ENCODE results near the gene SLC6A1. TPM values are rescaled to one million over a fixed set of nuclear protein-coding genes. Genes with fewer than 3 reads are reported as not detected.
A peak's percentile ranks its signal among the peaks of the same experiment; 100 is the strongest.

SLC6A1 gene
- polyA plus RNA-seq, 1 donor from 2014 or later: not detected

- no peaks in the 10 kb centered on the region for H3K4me1 Mint-ChIP-seq
- H3K27ac Mint-ChIP-seq: no peak overlapping the region
- no peak overlapping the region for H3K4me3 Mint-ChIP-seq
- peaks cover 2 to 4% (median 2%) of the 10 kb centered on the region in 3 donors for H3K9me3 Mint-ChIP-seq
- peaks cover 22% of the 10 kb centered on the region for H3K27me3 Mint-ChIP-seq
- H3K36me3 Mint-ChIP-seq: peaks cover 1% of the 10 kb centered on the region
Measured at GRCh38 chr3:10977892-10978510, 14.5 kb upstream of the SLC6A1 start.

GRCh38 chr3:10978956-10979355, 13.6 kb upstream of the SLC6A1 start:
- Mint-ChIP-seq H3K36me3 (peaks cover 1% of the 10 kb centered on the region), H3K27me3 (peaks cover 24% of the 10 kb centered on the region), H3K4me3 (no peak overlapping the region), H3K4me1 (no peaks in the 10 kb centered on the region), H3K27ac (no peak overlapping the region), H3K9me3 (peaks cover 2 to 4% (median 2%) of the 10 kb centered on the region in 3 donors)

- no peaks in the 10 kb centered on the region for H3K4me1 Mint-ChIP-seq
Measured at GRCh38 chr3:10980312-10980711, 12.2 kb upstream of the SLC6A1 start.

GRCh38 chr3:10981031-10981430, 11.5 kb upstream of the SLC6A1 start:
- H3K4me1 Mint-ChIP-seq: no peaks in the 10 kb centered on the region

More at GRCh38 chr3:10980312-10980711, 12.2 kb upstream of the SLC6A1 start:
- H3K36me3 Mint-ChIP-seq: peaks cover 1% of the 10 kb centered on the region
- no peak overlapping the region for H3K4me3 Mint-ChIP-seq
- peaks cover 2 to 4% (median 2%) of the 10 kb centered on the region in 3 donors for H3K9me3 Mint-ChIP-seq
- H3K27ac Mint-ChIP-seq: no peak overlapping the region
- peaks cover 20% of the 10 kb centered on the region for H3K27me3 Mint-ChIP-seq

GRCh38 chr3:10981961-10982360, 10.6 kb upstream of the SLC6A1 start:
- Mint-ChIP-seq H3K27ac (no peak overlapping the region), H3K36me3 (peaks cover 1% of the 10 kb centered on the region), H3K27me3 (peaks cover 22% of the 10 kb centered on the region), H3K4me1 (no peaks in the 10 kb centered on the region), H3K9me3 (peaks cover 0 to 4% (median 2%) of the 10 kb centered on the region in 3 donors), H3K4me3 (no peak overlapping the region)

More at GRCh38 chr3:10981031-10981430, 11.5 kb upstream of the SLC6A1 start:
- Mint-ChIP-seq H3K27ac (no peak overlapping the region), H3K27me3 (peaks cover 20% of the 10 kb centered on the region), H3K9me3 (peaks cover 2 to 4% (median 2%) of the 10 kb centered on the region in 3 donors), H3K36me3 (peaks cover 1% of the 10 kb centered on the region), H3K4me3 (no peak overlapping the region)

- peaks cover 1% of the 10 kb centered on the region for H3K36me3 Mint-ChIP-seq
Measured at GRCh38 chr3:10982782-10983181, 9.8 kb upstream of the SLC6A1 start.

GRCh38 chr3:10983219-10983916, 9.2 kb upstream of the SLC6A1 start:
- Mint-ChIP-seq H3K4me1 (no peaks in the 10 kb centered on the region), H3K9me3 (peaks cover 0 to 4% (median 2%) of the 10 kb centered on the region in 3 donors), H3K4me3 (no peak overlapping the region), H3K36me3 (peaks cover 1% of the 10 kb centered on the region), H3K27ac (no peak overlapping the region), H3K27me3 (peaks cover 19% of the 10 kb centered on the region)

More at GRCh38 chr3:10982782-10983181, 9.8 kb upstream of the SLC6A1 start:
- H3K9me3 Mint-ChIP-seq: peaks cover 0 to 4% (median 2%) of the 10 kb centered on the region in 3 donors
- no peak overlapping the region for H3K4me3 Mint-ChIP-seq
- no peak overlapping the region for H3K27ac Mint-ChIP-seq
- peaks cover 22% of the 10 kb centered on the region for H3K27me3 Mint-ChIP-seq
- no peaks in the 10 kb centered on the region for H3K4me1 Mint-ChIP-seq

GRCh38 chr3:10984371-10984896, 8.1 kb upstream of the SLC6A1 start:
- peaks cover 1% of the 10 kb centered on the region for H3K36me3 Mint-ChIP-seq
- no peak overlapping the region for H3K4me3 Mint-ChIP-seq
- no peaks in the 10 kb centered on the region for H3K4me1 Mint-ChIP-seq
- H3K27me3 Mint-ChIP-seq: peaks cover 19% of the 10 kb centered on the region
- H3K9me3 Mint-ChIP-seq: peaks cover 2 to 4% (median 3%) of the 10 kb centered on the region in 3 donors
- no peak overlapping the region for H3K27ac Mint-ChIP-seq

GRCh38 chr3:10985181-10985580, 7.4 kb upstream of the SLC6A1 start:
- H3K27me3 Mint-ChIP-seq: peaks cover 21% of the 10 kb centered on the region
- H3K36me3 Mint-ChIP-seq: peaks cover 1% of the 10 kb centered on the region
- H3K4me3 Mint-ChIP-seq: no peak overlapping the region
- H3K4me1 Mint-ChIP-seq: no peaks in the 10 kb centered on the region
- H3K9me3 Mint-ChIP-seq: peaks cover 2 to 4% (median 3%) of the 10 kb centered on the region in 3 donors
- H3K27ac Mint-ChIP-seq: no peak overlapping the region

- Mint-ChIP-seq H3K27ac (no peak overlapping the region), H3K36me3 (no peaks in the 10 kb centered on the region), H3K27me3 (peaks cover 31% of the 10 kb centered on the region), H3K4me1 (no peaks in the 10 kb centered on the region), H3K4me3 (no peak overlapping the region), H3K9me3 (peaks cover 0 to 10% (median 0%) of the 10 kb centered on the region in 3 donors)
Measured at GRCh38 chr3:10986592-10986991, 6.0 kb upstream of the SLC6A1 start.

GRCh38 chr3:10988001-10988665, 4.4 kb upstream of the SLC6A1 start:
- Mint-ChIP-seq H3K27me3 (peaks cover 32% of the 10 kb centered on the region), H3K4me3 (no peak overlapping the region), H3K36me3 (no peaks in the 10 kb centered on the region), H3K4me1 (peaks cover 0 to 4% (median 0%) of the 10 kb centered on the region in 3 donors), H3K27ac (peak overlapping the region in 1 of 3 donors; percentile 36), H3K9me3 (peaks cover 0 to 10% (median 0%) of the 10 kb centered on the region in 3 donors)

GRCh38 chr3:10988991-10989484, 3.5 kb upstream of the SLC6A1 start:
- H3K27me3 Mint-ChIP-seq: peaks cover 37% of the 10 kb centered on the region
- no peak overlapping the region for H3K27ac Mint-ChIP-seq
- H3K4me3 Mint-ChIP-seq: no peak overlapping the region
- H3K4me1 Mint-ChIP-seq: peaks cover 0 to 4% (median 2%) of the 10 kb centered on the region in 3 donors
- peaks cover 0 to 10% (median 0%) of the 10 kb centered on the region in 3 donors for H3K9me3 Mint-ChIP-seq
- H3K36me3 Mint-ChIP-seq: no peaks in the 10 kb centered on the region

- H3K4me3 Mint-ChIP-seq: peak overlapping the region in 1 of 4 donors; percentile 30
- H3K36me3 Mint-ChIP-seq: no peaks in the 10 kb centered on the region
- peaks cover 0 to 4% (median 2%) of the 10 kb centered on the region in 3 donors for H3K4me1 Mint-ChIP-seq
- peak overlapping the region in 1 of 3 donors; percentile 50 for H3K27ac Mint-ChIP-seq
- H3K27me3 Mint-ChIP-seq: peaks cover 52% of the 10 kb centered on the region
- H3K9me3 Mint-ChIP-seq: peaks cover 0 to 10% (median 0%) of the 10 kb centered on the region in 3 donors
Measured at GRCh38 chr3:10992943-10993728, 588 bp downstream of the SLC6A1 start.

- no peaks in the 10 kb centered on the region for H3K36me3 Mint-ChIP-seq
- peaks cover 0 to 4% (median 2%) of the 10 kb centered on the region in 3 donors for H3K4me1 Mint-ChIP-seq
- peaks cover 52% of the 10 kb centered on the region for H3K27me3 Mint-ChIP-seq
- peak overlapping the region in 1 of 3 donors; percentile 50 for H3K27ac Mint-ChIP-seq
- H3K9me3 Mint-ChIP-seq: peaks cover 0 to 10% (median 0%) of the 10 kb centered on the region in 3 donors
- peak overlapping the region in 1 of 4 donors; percentile 30 for H3K4me3 Mint-ChIP-seq
Measured at GRCh38 chr3:10993729-10994065, 1.1 kb downstream of the SLC6A1 start.

Measured in IgD-negative memory B cell (primary cell).